ENCODE measurements around the gene LRMDA. TPM values are rescaled to one million over a fixed set of nuclear protein-coding genes. Genes with fewer than 3 reads are reported as not detected.

LRMDA gene
- total and polyA plus RNA-seq, 2 donors (not counting 1 experiment from before 2014, with no cell fraction given) = 0.12 TPM; not detected in 1

GRCh38 chr10:75708060-75708459 is 276.6 kb downstream of the LRMDA start:
- Histone ChIP-seq H4K20me1 (ENCODE audit: control insufficient read depth, insufficient read depth, low read length, poor library complexity, severe bottlenecking) (no peaks in the 10 kb centered on the region), H3K36me3 (replicated peaks in 1 of 2; ENCODE audit: control extremely low read depth in 1 of 2, control insufficient read depth in 1 of 2, extremely low read depth in 1 of 2, insufficient read depth in 2 of 2, low read length in 1 of 2) (no peaks in the 10 kb centered on the region), H3K4me3 (ENCODE audit: control extremely low read depth in 1 of 5, extremely low read depth in 1 of 5, insufficient read depth in 1 of 5, low read depth in 2 of 5, low read length in 4 of 5) (no peak overlapping the region), H3K4me2 (replicated peaks; ENCODE audit: low read depth, low read length, poor library complexity, severe bottlenecking) (no peak overlapping the region), H3K4me1 (ENCODE audit: control insufficient read depth in 2 of 2, insufficient read depth in 2 of 2, low read length in 2 of 2) (no peaks in the 10 kb centered on the region), H3K9ac (ENCODE audit: low read length) (no peak overlapping the region), H2AFZ (ENCODE audit: insufficient read depth, low read depth, low read length, poor library complexity, severe bottlenecking) (no peak overlapping the region), H3K79me2 (ENCODE audit: control insufficient read depth, insufficient read depth, low read length) (no peaks in the 10 kb centered on the region), H3K27ac (ENCODE audit: low read length in 2 of 2) (no peak overlapping the region), H3K27me3 (replicated peaks in 1 of 4; ENCODE audit: control extremely low read depth in 1 of 4, control insufficient read depth in 3 of 4, insufficient read depth in 4 of 4, low read length in 3 of 4) (peaks cover 0 to 2% (median 0%) of the 10 kb centered on the region in 4 experiments), H3K9me3 (ENCODE audit: control extremely low read depth in 1 of 3, control insufficient read depth in 2 of 3, insufficient read depth in 1 of 3, low read length in 2 of 3) (no peaks in the 10 kb centered on the region)
- Mint-ChIP-seq H3K27ac (no peak overlapping the region), H3K4me3 (no peak overlapping the region), H3K4me1 (no peaks in the 10 kb centered on the region), H3K9me3 (ENCODE audit: insufficient read depth) (no peaks in the 10 kb centered on the region), H3K27me3 (peaks cover 14% of the 10 kb centered on the region)
- no peak for DNase-seq
- ChIA-PET POLR2A (no interaction called here), CTCF (no interaction called here)
- no peak for ATAC-seq (ENCODE audit: low read depth)
- 37% methylated on average over 3 of the region's 9 CpGs for WGBS (ENCODE audit: insufficient coverage)
- TF ChIP-seq, protein P1, sequence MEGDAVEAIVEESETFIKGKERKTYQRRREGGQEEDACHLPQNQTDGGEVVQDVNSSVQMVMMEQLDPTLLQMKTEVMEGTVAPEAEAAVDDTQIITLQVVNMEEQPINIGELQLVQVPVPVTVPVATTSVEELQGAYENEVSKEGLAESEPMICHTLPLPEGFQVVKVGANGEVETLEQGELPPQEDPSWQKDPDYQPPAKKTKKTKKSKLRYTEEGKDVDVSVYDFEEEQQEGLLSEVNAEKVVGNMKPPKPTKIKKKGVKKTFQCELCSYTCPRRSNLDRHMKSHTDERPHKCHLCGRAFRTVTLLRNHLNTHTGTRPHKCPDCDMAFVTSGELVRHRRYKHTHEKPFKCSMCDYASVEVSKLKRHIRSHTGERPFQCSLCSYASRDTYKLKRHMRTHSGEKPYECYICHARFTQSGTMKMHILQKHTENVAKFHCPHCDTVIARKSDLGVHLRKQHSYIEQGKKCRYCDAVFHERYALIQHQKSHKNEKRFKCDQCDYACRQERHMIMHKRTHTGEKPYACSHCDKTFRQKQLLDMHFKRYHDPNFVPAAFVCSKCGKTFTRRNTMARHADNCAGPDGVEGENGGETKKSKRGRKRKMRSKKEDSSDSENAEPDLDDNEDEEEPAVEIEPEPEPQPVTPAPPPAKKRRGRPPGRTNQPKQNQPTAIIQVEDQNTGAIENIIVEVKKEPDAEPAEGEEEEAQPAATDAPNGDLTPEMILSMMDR (IDR thresholded peaks at IDR 0.05) = no peak
- no peak for TF ChIP-seq EZH2 (IDR thresholded peaks at IDR 0.05; ENCODE audit: borderline replicate concordance, insufficient read depth, low read depth, low read length, poor library complexity, severe bottlenecking)
- intact Hi-C loops (cut with micrococcal nuclease) = no loop called here

DNA sequence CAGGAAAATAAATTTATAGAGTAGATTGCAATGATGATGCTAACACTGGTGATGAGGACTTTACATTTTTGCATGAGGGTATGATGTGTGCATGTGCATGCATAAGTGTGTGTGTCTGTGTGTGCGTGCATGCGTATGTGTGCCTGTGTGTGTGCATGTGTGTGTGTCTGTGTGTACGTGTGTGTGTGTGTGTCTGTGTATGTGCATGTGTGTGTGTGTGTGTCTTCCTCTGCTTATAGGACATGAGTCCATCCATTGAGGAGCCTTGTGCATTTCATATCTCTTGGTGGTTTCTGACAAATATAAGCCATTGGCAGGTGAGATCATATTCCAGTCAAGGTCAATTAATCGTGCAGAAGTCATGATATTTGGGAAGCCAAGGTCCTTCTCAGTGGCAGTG is 277.8 kb downstream of the LRMDA start:
- Histone ChIP-seq H3K4me2 (replicated peaks; ENCODE audit: low read depth, low read length, poor library complexity, severe bottlenecking) (no peak overlapping the region), H3K79me2 (ENCODE audit: control insufficient read depth, insufficient read depth, low read length) (no peaks in the 10 kb centered on the region), H4K20me1 (ENCODE audit: control insufficient read depth, insufficient read depth, low read length, poor library complexity, severe bottlenecking) (no peaks in the 10 kb centered on the region), H3K4me1 (ENCODE audit: control insufficient read depth in 2 of 2, insufficient read depth in 2 of 2, low read length in 2 of 2) (no peaks in the 10 kb centered on the region), H3K9me3 (ENCODE audit: control extremely low read depth in 1 of 3, control insufficient read depth in 2 of 3, insufficient read depth in 1 of 3, low read length in 2 of 3) (no peaks in the 10 kb centered on the region), H2AFZ (ENCODE audit: insufficient read depth, low read depth, low read length, poor library complexity, severe bottlenecking) (no peak overlapping the region), H3K9ac (ENCODE audit: low read length) (no peak overlapping the region), H3K36me3 (replicated peaks in 1 of 2; ENCODE audit: control extremely low read depth in 1 of 2, control insufficient read depth in 1 of 2, extremely low read depth in 1 of 2, insufficient read depth in 2 of 2, low read length in 1 of 2) (no peaks in the 10 kb centered on the region), H3K27ac (ENCODE audit: low read length in 2 of 2) (no peak overlapping the region), H3K4me3 (ENCODE audit: control extremely low read depth in 1 of 5, extremely low read depth in 1 of 5, insufficient read depth in 1 of 5, low read depth in 2 of 5, low read length in 4 of 5) (no peak overlapping the region), H3K27me3 (replicated peaks in 1 of 4; ENCODE audit: control extremely low read depth in 1 of 4, control insufficient read depth in 3 of 4, insufficient read depth in 4 of 4, low read length in 3 of 4) (peaks cover 0 to 2% (median 1%) of the 10 kb centered on the region in 4 experiments)
- Mint-ChIP-seq H3K4me3 (no peak overlapping the region), H3K4me1 (no peaks in the 10 kb centered on the region), H3K27ac (no peak overlapping the region), H3K9me3 (ENCODE audit: insufficient read depth) (no peaks in the 10 kb centered on the region), H3K27me3 (peaks cover 18% of the 10 kb centered on the region)
- TF ChIP-seq, protein P1 (IDR thresholded peaks at IDR 0.05) = no peak
- ATAC-seq (ENCODE audit: low read depth) (no peak), DNase-seq (no peak)
- intact Hi-C loops (cut with micrococcal nuclease) = no loop called here
- 97% methylated on average over 4 of the region's 4 CpGs for WGBS (ENCODE audit: insufficient coverage)
- ChIA-PET CTCF (no interaction called here), POLR2A (no interaction called here)
